ENCODE results near the gene FGD6.
"Not testable (repeated sequence)": the region's sequence is repeated elsewhere in the genome, so short reads cannot be mapped to it uniquely, and the experiment has no call there.

FGD6 gene

GRCh38 chr12:95099270-95099790, 117.9 kb downstream of the FGD6 start:
- no peak overlapping the region for H3K27ac Mint-ChIP-seq

GRCh38 chr12:95096852-95097251, 120.4 kb downstream of the FGD6 start:
- Mint-ChIP-seq H3K9me3 (no peaks in the 10 kb centered on the region), H3K27ac (no peak overlapping the region), H3K36me3 (ENCODE audit: low read depth) (no peaks in the 10 kb centered on the region), H3K4me3 (no peak overlapping the region), H3K4me1 (ENCODE audit: low read depth) (no peaks in the 10 kb centered on the region), H3K27me3 (no peaks in the 10 kb centered on the region)
- DNase-seq: no peak

More at GRCh38 chr12:95099270-95099790, 117.9 kb downstream of the FGD6 start:
- Mint-ChIP-seq H3K4me3 (no peak overlapping the region), H3K4me1 (ENCODE audit: low read depth) (peaks cover 19% of the 10 kb centered on the region), H3K27me3 (no peaks in the 10 kb centered on the region), H3K9me3 (no peaks in the 10 kb centered on the region), H3K36me3 (ENCODE audit: low read depth) (no peaks in the 10 kb centered on the region)
- no peak for DNase-seq

GRCh38 chr12:95096378-95096777, 120.9 kb downstream of the FGD6 start:
- Mint-ChIP-seq H3K4me3 (no peak overlapping the region), H3K27me3 (no peaks in the 10 kb centered on the region), H3K27ac (no peak overlapping the region), H3K9me3 (no peaks in the 10 kb centered on the region), H3K4me1 (ENCODE audit: low read depth) (no peaks in the 10 kb centered on the region), H3K36me3 (ENCODE audit: low read depth) (no peaks in the 10 kb centered on the region)
- no peak for DNase-seq

- H3K4me3 Mint-ChIP-seq; DNase-seq; H3K27ac Mint-ChIP-seq; H3K4me1 Mint-ChIP-seq (ENCODE audit: low read depth); H3K36me3 Mint-ChIP-seq (ENCODE audit: low read depth); H3K27me3 Mint-ChIP-seq; H3K9me3 Mint-ChIP-seq: not testable (repeated sequence)
Observed at GRCh38 chr12:95095866-95096265, 121.4 kb downstream of the FGD6 start.

GRCh38 chr12:95089462-95089861, 127.8 kb downstream of the FGD6 start:
- Mint-ChIP-seq H3K36me3 (ENCODE audit: low read depth) (no peaks in the 10 kb centered on the region), H3K4me3 (no peak overlapping the region), H3K4me1 (ENCODE audit: low read depth) (peaks cover 5% of the 10 kb centered on the region), H3K27me3 (no peaks in the 10 kb centered on the region), H3K9me3 (no peaks in the 10 kb centered on the region), H3K27ac (no peak overlapping the region)
- DNase-seq: no peak

GRCh38 chr12:95088379-95088778, 128.9 kb downstream of the FGD6 start:
- Mint-ChIP-seq H3K9me3 (no peaks in the 10 kb centered on the region), H3K36me3 (ENCODE audit: low read depth) (no peaks in the 10 kb centered on the region), H3K27me3 (no peaks in the 10 kb centered on the region), H3K27ac (no peak overlapping the region), H3K4me3 (no peak overlapping the region), H3K4me1 (ENCODE audit: low read depth) (peaks cover 5% of the 10 kb centered on the region)
- no peak for DNase-seq

GRCh38 chr12:95085612-95086011, 131.7 kb downstream of the FGD6 start:
- Mint-ChIP-seq H3K9me3 (no peaks in the 10 kb centered on the region), H3K27me3 (no peaks in the 10 kb centered on the region), H3K36me3 (ENCODE audit: low read depth) (no peaks in the 10 kb centered on the region), H3K4me3 (no peak overlapping the region), H3K4me1 (ENCODE audit: low read depth) (peaks cover 5% of the 10 kb centered on the region), H3K27ac (no peak overlapping the region)
- no peak for DNase-seq

GRCh38 chr12:95083938-95084337, 133.3 kb downstream of the FGD6 start:
- no peak overlapping the region for H3K27ac Mint-ChIP-seq
- no peak overlapping the region for H3K4me3 Mint-ChIP-seq
- DNase-seq: no peak
- no peaks in the 10 kb centered on the region for H3K9me3 Mint-ChIP-seq
- no peaks in the 10 kb centered on the region for H3K27me3 Mint-ChIP-seq
- no peaks in the 10 kb centered on the region for H3K36me3 Mint-ChIP-seq (ENCODE audit: low read depth)
- peaks cover 5% of the 10 kb centered on the region for H3K4me1 Mint-ChIP-seq (ENCODE audit: low read depth)

GRCh38 chr12:95083471-95083870, 133.8 kb downstream of the FGD6 start:
- Mint-ChIP-seq H3K4me3 (no peak overlapping the region), H3K9me3 (no peaks in the 10 kb centered on the region), H3K4me1 (ENCODE audit: low read depth) (peaks cover 5% of the 10 kb centered on the region), H3K36me3 (ENCODE audit: low read depth) (no peaks in the 10 kb centered on the region), H3K27me3 (no peaks in the 10 kb centered on the region), H3K27ac (no peak overlapping the region)
- no peak for DNase-seq

GRCh38 chr12:95077341-95077740, 139.9 kb downstream of the FGD6 start:
- Mint-ChIP-seq H3K4me3 (no peak overlapping the region), H3K9me3 (no peaks in the 10 kb centered on the region), H3K27ac (no peak overlapping the region), H3K4me1 (ENCODE audit: low read depth) (peaks cover 11% of the 10 kb centered on the region), H3K36me3 (ENCODE audit: low read depth) (peaks cover 8% of the 10 kb centered on the region), H3K27me3 (no peaks in the 10 kb centered on the region)
- DNase-seq: no peak

- Mint-ChIP-seq H3K27ac (no peak overlapping the region), H3K4me1 (ENCODE audit: low read depth) (peaks cover 21% of the 10 kb centered on the region)
Observed at GRCh38 chr12:95074766-95075165, 142.5 kb downstream of the FGD6 start.

GRCh38 chr12:95073698-95074520, 143.4 kb downstream of the FGD6 start:
- no peaks in the 10 kb centered on the region for H3K27me3 Mint-ChIP-seq
- peaks cover 27% of the 10 kb centered on the region for H3K4me1 Mint-ChIP-seq (ENCODE audit: low read depth)
- H3K27ac Mint-ChIP-seq: peak overlapping the region; percentile 94
- H3K4me3 Mint-ChIP-seq: peak overlapping the region; percentile 96
- DNase-seq: no peak
- H3K36me3 Mint-ChIP-seq (ENCODE audit: low read depth): peaks cover 25% of the 10 kb centered on the region
- H3K9me3 Mint-ChIP-seq: no peaks in the 10 kb centered on the region

More at GRCh38 chr12:95074766-95075165, 142.5 kb downstream of the FGD6 start:
- Mint-ChIP-seq H3K36me3 (ENCODE audit: low read depth) (peaks cover 18% of the 10 kb centered on the region), H3K4me3 (no peak overlapping the region), H3K9me3 (no peaks in the 10 kb centered on the region), H3K27me3 (no peaks in the 10 kb centered on the region)
- DNase-seq: no peak

GRCh38 chr12:95072900-95073697, 144.2 kb downstream of the FGD6 start, which contains the start of gene NR2C1:
TSS of gene NR2C1 (minus strand) at chr12:95073618. CDS start at chr12:95067384, 6,234 bp downstream.
- Mint-ChIP-seq H3K27ac (peak within 1 kb of the TSS; percentile 94), H3K4me1 (ENCODE audit: low read depth) (peaks cover 28% of the 10 kb centered on the region), H3K4me3 (peak within 1 kb of the TSS; percentile 96), H3K27me3 (no peaks in the 10 kb centered on the region), H3K9me3 (no peaks in the 10 kb centered on the region), H3K36me3 (ENCODE audit: low read depth) (peaks cover 28% of the 10 kb centered on the region)
- peak; percentile 91 for DNase-seq

GRCh38 chr12:95070378-95070777, 146.9 kb downstream of the FGD6 start:
- Mint-ChIP-seq H3K4me1 (ENCODE audit: low read depth) (peaks cover 30% of the 10 kb centered on the region), H3K27ac (no peak overlapping the region), H3K4me3 (no peak overlapping the region), H3K36me3 (ENCODE audit: low read depth) (peaks cover 44% of the 10 kb centered on the region), H3K9me3 (no peaks in the 10 kb centered on the region), H3K27me3 (no peaks in the 10 kb centered on the region)
- DNase-seq: no peak

All from activated T-cell treated with anti-CD3 and anti-CD28 coated beads, Interleukin-2, amount 50 U/mL, for 24 hours (primary cell).